GF-D8 (cell line): ENCODE data around the gene BRMS1L.

Experiments used
- DNase-seq: peaks from one replicate; lab custom pipeline; 2025; lab: John Stamatoyannopoulos, UW

BRMS1L gene

DNA sequence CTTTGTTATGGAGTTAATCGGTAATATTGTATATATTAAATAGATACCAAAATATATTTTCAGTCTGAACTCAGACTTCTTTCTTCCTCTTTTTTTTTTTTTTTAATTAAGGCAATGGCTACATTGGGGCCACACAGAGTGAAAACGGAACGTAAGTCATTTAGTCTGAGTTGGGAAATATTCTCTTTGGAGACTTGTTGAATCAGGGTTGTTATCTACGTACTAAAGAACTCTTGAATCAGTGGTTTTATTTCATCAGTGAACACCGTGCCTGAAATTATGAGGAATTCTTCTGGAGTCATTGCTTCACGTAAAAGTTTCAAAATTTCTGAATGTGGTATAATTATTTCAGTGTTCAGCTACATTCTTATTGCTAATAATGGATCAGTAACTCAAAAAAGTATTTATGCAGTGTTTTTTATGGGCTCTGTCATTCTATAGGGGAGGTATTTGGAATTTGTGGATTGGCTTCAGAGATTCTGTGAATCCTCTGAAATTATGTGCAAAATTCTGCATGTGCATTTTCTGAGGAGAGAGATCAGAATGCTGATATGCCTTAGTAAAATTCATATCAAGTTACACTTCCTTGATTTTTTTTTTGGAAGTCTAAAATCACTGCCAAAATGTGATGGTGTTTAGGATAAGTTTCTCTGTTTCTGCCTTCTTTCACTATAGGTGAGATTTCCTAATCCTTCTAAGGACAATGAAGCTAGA, 39.6 kb downstream of the BRMS1L start:
- DNase-seq, result no peak

DNA sequence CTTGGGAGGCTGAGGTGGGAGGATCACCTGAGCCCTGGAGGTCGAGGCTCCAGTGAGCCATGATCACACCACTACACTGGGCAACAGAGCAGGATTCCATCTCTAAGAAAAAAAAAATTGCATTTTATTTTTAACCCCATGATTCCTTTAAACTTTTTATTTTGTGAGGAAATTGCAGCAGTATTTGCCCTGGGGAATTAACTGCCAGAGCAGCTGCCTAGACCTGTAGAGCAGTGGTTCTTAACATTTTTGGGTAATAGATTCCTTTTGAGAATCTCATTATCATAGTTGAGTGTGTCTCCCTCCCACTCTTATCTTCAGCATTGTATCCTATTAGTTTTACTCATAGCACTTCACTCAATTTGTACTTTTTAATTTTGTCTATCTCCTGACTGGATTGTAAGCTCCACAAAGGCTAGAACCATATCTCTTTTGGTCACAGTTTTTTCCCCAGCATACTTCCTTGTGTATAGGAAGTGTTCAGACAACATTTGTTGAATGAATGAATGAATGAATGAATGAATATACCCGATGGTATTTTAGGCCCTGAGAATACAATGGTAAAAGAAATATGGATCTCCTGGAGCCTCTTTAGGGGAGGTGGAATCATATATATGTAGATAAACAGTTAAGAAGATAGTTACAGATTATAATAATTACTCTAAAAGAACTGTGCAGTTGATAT, 40.6 kb downstream of the BRMS1L start:
- no peak for DNase-seq

DNA sequence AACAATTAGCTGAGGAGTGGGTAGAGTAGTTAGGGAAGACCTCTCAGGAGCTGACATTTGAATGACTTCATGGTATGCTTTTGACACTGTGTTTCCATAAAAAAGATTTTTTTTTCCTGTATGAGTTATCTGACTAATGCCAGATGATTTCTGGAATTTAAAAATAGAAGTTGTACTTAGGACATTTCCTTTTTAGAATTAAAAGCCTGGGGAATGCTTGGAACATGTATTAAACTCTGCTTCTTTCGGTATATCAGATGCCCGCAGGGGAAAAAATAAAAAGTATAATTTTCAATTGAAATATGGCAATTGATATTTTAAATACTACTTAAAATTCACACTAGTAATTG, 41.1 kb downstream of the BRMS1L start:
- no peak for DNase-seq

DNA sequence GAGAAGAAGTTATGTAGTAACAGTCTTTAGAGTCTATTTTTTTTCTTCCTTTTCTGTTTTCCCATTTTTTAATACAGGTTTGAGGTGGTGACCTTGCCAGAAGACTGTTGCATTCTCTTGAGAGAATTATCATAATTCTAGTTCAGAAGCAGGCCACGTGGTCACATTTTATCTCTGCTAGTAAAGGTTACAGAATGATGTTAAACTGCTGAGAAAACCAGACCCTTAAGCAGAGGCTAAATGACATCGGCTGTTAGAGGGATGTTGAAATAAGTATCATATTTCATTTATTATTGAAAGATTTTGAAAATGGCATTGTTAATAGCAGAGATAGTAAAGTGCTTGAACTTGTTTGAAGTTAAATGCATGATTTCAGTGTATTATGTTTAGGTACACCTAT, 49.2 kb downstream of the BRMS1L start:
- DNase-seq, result no peak

DNA sequence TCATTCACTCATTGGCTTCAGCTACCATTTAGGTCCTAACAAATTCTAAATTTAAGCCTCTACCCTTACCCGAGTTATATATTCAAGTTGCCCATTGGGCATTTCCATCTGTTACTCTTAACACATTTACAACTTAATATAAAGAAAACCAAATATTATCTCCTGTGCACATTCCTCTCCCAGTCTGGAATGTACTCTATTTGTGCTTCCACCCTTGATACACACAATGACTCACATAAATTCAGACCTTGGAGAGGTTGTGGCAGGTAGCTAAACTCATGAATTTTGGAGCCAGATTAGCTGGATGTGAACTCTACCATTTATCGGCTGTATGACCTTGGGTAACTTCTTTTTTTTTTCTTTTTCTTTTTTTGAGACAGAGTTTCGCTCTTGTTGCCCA, 51.1 kb downstream of the BRMS1L start:
- DNase-seq, result no peak

DNA sequence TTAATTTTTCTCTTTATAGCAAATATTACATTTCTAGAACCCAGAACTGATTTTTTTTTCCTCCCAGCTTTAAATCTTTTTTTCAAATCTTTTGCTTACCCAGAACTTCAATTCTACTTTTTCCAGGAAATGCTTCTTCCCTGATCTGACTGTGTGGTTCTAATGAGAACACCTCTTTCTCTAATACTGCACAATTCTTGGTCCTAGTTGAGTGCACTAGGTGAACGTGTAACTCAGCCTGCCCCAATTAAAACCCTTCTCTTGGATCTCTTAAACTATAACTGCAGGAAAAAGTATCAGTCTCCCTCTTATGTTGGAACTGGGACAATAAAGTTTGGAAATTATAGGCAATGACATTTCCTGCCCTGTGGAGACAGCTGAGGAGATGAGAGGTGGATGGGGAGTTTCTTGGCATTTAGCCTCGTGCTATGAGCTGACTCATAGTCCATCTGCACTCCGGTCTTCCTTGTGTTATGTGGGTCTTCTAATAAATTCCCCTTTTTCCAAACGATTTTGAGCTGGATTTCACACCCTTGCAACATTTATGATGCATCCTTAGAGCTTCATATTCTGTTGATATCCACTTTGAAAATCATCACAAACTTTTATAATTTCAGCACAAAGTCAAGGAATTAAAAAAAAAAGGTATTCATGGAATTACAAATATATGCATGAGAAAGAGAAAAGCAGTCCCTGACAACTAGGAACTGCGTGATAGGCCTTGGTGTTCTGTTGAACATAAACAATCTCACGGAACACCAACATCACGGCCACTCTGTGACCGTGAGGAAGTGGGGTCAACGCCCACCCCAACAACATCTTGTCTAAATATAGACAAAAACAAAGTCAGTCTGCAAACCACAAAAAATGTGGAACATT, 52.4 kb downstream of the BRMS1L start:
- no peak for DNase-seq

DNA sequence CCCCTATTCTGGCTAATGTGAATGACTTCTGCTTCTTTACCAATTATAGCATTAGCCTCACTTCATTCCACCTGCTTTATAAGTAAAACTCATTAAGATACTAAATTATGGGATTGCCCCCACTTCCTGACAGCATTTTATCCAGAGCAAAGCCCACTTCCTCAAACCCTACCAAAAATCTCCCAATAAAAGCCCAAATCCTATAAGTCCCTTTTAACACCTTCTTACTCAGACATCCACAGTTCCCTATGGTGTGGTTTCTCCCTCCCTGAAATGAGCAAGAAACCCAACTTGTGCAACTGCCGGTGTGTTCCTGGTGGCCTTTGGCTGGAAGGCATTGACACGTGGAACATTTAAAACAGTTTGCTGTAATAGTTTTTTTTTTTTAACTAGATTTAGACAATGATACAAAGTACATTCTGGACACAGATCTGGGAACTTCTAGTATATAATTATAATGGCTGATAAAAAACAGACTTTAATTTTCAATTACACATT, 53.1 kb downstream of the BRMS1L start:
- DNase-seq, result peak; percentile 38

DNA sequence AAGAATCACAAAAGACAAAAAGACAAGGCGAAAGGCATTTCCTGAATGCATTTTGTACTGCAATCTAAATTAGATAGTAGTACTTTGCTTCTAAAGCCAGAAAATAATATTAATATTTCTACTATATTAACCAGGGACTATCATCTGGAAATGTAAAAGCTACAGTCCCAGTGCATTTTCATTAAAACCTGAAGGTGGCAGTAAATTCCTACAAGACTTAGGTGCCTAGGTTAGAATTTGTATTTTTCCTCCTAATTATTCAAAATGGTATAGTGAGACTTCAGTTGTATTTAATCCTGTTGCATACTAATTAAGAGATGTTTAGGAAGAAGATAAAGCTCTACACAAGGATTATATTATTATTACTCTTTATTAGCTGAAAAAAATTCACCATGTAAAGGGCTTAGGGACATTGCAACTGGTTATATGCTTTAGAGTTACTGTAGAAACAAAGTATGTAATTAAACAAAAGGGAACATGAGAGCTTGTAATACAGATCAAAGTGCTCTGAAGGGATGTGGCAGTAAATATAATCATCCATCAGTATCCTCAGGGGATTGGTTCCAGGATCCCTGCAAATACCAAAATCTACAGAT, 53.6 kb downstream of the BRMS1L start:
- DNase-seq, result no peak

DNA sequence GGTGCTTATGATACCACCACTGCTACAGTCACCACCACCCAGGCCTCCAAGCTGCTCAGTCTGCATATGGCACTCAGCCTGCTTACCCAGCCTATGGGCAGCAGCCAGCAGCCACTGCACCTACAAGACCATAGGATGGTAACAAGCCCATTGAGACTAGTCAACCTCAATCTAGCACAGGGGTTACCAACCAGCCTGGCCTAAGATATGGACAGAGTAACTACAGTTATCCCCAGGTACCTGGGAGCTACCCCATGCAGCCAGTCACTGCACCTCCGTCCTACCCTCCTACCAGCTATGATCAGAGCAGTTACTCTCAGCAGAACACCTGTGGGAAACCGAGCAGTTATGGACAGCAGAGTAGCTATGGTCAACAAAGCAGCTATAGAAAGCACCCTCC, 55.1 kb downstream of the BRMS1L start:
- no peak for DNase-seq

DNA sequence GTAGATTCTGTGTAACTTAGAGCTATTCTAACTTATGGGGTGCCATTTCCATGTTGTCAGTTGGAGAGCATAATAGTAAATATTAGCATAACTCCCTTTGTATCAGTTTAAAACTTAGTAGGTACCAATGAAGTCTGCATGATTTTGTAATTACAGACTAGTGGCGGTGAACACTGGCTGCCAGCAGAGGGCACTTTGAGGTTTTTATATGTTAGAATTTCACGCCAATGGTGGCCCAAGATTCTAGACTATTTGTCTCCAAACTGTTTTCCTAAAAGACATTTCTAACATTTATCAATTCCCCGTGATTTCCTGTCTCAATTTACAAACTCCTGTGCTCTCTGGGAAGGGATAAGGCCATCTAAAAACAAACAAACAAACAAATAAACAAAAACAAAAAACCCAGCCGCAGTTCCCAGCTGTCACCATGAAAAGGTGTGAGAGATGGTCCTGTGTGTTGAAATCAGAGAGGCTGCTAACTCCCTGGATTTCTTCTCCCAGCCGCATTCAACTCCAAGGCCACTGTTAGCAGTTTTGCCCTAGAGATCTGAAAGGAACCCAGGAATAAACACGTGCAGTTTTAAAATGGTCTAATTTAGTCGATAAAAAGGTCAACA, 57.6 kb downstream of the BRMS1L start:
- DNase-seq, result no peak

DNA sequence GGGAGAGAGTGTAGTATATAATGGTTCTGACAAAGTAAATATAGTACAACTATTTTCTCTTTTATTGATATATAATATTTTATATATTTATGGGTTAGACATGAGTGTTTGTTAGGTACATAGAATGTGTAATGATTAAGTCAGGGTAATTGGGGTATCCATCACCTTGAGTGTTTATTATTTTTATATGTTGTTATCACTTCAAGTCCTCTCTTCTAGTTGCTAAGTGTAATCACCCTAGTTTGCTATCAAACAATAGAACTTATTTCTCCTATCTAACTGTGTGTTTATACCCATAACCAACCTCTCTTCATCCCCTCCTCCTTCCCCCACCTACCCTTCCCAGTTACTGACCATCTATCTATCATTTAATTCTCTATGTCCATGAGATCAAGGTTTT, 64.2 kb downstream of the BRMS1L start:
- DNase-seq, result no peak

DNA sequence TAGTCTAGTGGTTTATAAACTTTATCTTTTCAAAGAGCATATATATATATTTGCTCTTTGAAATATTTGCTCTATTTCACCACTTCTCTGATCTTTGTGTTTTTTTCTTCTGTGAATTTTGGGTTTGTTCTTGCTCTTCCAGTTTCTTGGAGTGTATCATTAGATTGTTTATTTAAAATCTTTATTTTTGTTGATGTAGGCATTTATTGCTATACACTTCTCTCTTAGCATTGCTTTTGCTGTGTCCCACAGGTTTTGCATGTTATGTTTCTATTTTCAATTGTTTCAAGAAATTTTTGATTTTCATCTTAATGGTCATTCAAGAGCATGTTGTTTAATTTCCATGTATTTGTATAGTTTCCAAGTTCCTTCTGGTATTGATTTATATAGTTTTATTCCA, 69.1 kb downstream of the BRMS1L start:
- no peak for DNase-seq

DNA sequence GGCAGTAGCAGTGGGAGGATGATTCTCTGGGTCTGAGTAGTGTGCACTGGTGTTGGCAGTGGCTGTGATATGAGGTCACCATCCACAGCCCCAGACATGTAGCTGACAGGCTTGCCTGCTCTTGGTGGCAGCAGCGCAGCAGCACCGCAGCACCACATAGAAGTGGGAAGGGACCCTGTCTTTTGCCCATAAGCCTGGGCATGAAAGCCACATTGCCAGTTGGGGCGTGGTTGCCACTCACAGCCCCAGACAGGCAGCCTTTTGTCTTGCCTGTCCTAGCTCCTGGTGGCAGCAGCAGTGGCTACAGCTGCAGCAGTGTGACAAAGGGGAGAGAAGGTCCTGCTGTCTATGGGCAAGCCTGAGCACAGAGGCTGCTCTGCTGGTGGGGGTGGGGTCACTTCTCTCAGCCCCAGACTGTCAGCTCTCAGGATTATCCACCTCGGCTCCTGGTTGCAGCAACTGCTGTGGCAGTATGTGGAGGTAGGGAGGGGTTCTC, 71.5 kb downstream of the BRMS1L start:
- DNase-seq, result no peak

DNA sequence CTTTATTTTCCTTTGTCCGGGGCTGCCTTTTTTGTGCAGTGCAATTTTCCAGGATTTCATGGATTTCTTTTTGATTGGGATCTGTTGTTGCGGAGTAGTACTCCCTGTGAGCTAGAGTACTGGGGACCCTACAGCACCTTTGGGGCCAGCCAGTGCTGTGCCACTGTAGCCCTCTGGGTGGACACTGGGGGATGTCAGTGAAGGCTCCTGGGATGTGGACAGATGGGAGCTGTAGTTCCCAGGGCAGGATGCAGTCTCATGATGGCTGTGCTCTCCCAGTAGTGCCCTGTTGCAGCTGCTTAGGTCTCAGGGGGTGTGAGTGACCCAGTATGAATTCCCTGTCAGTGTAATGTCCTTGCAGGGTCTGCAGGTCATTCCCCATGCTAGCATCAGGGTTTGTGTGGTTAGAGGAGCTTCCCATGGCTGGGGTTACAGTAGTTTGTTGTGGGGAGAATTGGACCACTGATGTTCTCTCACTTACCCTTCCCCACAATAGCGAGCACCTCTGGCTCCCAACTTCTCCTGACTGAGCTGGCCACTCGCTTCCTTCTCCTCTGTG, 72.2 kb downstream of the BRMS1L start:
- no peak for DNase-seq

DNA sequence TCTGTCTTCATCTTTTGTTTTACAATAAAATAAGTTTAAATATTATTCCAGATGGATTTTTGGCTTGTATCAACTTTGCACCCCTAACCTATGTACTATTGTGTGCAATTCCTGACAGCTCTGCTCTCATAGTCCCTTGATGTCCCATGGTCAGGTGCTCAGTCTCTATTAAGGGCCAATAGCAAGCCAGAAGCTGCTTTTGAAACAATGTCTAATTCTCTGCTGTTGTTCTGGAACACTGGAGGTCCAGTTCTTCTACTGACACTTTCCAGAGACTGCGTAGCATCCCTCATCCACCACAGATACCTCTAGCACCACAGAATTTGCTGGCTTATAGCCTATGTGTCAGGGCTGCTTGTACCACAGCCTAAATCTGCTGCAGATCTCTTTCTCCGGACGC, 74.6 kb downstream of the BRMS1L start:
- no peak for DNase-seq

DNA sequence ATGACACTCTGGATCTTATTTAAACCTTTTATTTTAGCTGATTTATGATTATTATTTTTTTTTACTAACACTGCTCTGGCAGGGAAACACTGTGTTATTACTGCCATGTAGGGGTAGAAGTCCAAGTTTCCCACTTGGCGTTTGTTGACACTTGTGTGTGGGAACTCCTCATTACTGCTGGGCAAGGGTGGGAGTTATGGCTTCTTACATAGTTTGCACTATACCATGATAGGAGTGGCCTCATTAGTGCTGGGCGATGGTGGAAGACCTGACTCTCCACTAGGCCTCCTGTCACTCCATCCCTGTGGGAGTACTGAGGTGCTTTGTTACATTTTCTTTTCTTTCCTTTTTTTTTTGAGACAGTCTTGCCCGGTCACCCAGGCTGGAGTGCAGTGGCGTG, 83.5 kb downstream of the BRMS1L start:
- no peak for DNase-seq

DNA sequence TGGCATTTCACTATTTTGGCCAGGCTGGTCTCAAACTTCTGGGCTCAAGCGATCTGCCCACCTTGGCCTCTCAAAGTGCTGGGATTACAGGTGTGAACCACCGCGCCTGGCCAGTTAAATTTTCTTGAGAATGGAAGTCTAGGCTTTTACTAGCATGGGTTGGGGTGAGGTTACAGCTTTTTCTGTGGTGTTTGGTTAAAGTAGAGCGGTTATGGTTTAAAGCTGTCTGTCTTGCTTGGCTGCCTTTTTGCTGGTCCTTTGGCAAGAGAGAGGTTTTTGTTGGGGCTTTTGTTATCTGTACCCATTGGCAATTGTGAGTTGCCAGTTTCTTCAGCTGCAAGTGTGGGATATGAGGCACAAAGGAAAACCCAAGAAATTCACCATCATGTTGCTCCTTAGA, 84.1 kb downstream of the BRMS1L start:
- no peak for DNase-seq

DNA sequence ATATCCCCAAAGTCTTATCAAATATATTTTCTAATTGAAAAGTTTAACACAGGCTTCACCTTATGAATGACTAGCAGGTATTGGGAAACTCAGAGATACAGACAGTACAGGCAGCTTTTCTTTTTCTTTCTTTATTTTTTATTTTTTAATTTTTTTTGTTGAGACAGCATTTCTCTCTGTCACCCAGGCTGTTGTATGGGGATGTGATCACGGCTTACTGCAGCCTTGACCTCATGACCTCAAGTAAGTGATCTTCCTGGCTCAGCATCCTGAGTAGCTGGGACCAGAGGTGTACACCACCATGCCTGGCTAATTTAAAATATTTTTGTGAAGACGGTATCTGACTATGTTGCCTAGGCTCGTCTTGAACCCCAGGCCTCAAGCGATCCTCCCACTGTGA, 85.0 kb downstream of the BRMS1L start:
- DNase-seq, result no peak

DNA sequence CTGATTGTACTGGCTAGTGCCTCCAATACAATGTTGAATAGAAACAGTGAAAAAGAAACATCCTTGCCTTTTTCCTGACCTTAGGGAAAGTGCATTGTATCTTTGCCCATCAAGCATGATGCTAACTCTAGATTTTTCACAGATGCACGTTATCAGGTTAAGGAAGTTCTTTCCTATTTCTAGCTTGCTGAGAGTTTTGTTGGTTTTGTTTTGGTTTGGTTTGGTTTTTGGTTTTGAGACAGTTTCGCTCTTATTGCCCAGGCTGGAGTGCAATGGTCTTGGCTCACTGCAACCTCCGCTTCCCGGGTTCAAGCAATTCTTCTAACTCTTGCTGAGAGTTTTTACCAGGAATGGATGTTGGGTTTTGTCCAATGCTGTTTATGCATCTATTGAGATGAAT, 89.0 kb downstream of the BRMS1L start:
- DNase-seq, result no peak

DNA sequence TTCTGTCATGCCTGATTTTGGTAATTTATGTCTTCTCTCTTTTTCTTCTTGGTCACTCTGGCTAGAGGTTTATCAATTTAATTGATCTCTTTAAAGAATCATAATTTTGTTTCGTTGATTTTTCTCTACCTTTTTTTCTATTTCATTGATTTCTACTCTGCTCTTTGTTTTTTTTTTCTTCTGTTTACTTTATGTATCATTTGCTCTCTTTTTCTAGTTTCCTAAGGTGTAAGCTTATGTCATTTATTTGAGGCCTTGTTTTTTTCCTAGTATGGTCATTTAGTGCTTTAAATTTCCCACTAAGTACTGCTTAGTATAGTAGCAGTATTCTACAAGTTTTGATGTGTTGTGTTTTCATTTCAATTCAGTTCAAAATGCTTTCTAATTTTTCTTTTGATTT, 89.6 kb downstream of the BRMS1L start:
- no peak for DNase-seq
